NCI-H146 (cell line): ENCODE results near the gene EFCAB12.
A peak's percentile ranks its signal among the peaks of the same experiment; 100 is the strongest.

Experiments used
- DNase-seq: peaks from one replicate; lab custom pipeline; 2025; lab: John Stamatoyannopoulos, UW

The EFCAB12 gene

DNA sequence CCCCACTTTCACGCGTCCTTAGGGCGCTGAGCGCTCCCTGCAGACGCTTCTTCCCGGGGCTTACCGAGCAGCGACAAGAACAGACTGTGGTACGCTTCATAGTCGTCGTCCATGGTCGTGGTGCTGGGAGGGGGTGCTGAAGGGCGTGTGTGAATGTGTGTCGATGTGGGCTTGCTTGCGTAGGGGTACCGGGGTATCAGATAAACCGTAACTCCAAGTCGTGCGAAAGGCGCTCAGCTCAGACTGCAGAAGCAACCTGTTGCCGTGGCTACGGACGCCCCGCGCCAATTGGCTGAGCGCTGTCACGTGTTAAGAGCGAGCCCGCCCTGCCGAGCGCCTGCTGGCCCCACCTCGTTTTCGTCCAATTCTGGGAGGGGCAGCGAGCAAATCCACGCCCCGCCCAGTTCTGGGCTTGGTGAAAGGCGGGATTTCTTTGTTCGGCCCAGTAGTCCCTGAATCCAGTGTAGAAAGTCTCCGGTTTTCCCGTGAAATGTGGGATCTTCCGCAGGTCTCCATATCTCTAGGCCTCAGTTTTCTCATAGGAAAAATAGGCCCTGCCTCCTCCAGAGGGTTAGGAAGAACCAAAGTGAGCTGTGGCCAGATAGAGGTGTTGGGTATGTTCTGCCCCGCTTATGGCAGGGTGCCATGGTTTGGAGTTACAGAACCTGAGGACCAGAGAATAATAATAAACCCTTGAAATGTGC is at the start of gene EFCAB12:
Gene EFCAB12 (minus strand): TSS at position 261 of the 704 bp plus-strand sequence. CDS start 148 bp downstream, at position 113.
- DNase-seq = peak; percentile 98

DNA sequence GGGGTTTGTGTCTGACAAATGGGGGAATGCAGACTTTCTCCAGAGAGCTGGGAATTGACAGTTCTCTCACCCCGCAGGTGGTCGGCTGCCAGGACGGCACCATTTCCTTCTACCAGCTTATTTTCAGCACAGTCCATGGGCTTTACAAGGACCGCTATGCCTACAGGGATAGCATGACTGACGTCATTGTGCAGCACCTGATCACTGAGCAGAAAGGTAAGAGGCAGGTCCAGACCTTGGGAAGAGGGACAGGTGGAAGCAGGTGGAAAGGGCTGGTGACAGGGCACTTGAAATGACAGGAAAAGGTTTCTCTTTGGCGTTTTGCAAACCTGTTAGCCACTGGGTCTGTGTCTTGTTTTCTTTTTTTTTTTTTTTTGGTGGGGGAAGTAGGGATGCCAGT is 48.1 kb upstream of the EFCAB12 start:
- DNase-seq = no peak

DNA sequence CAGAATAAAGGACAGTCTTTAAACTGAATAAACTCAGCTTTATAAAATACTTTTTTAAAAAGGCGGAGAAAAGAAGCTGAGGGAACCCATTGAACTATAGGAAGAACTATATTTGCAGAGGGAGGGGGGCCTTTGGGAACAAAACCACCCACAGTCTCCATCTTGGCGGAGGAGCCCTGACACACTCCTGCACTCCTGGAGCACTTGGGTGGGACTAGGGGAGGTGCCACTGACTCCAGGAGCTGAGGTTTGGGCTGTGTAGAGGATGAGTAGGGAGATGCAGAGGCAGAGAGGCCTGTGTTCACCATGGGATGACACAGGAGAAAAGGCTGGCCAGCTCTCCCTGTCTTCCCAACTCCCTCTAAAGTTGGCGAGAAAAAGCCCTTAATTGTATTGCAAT is 47.4 kb upstream of the EFCAB12 start:
- no peak for DNase-seq

DNA sequence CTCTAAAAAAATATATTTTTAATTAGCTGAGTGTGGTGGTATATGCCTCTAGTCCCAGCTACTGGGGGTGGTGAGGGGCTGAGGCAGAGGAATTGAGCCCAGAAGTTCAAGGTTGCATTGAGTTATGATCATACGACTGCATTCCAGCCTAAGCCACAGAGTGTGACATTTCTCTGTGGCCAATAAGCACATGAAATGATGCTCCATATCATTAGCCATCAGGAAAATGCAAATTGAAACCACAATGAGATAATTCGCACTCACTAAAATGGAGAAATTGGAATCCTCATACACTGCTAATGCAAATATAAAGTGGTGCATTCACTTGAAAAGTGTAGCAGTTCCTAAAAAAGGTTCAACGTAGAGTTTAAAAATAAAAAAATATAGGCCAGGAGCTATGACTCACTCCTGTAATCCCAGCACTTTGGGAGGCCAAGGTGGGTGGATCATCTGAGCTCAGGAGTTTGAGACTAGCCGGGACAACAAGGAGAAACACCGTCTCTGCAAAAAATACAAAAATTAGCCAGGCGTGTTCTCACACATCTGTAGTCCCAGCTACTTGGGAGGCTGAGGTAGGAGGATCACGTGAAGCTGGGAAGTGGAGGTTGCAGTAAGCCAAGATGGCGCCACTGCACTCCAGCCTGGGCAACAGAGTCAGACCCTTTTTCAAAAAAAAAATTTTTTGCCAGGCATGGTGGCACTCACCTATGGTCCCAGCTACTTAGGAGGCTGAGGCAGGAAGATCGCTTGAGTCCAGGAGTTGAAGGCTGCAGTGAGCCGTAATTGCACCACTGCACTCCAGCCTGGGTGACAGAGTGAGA is 46.8 kb upstream of the EFCAB12 start:
- no peak for DNase-seq

DNA sequence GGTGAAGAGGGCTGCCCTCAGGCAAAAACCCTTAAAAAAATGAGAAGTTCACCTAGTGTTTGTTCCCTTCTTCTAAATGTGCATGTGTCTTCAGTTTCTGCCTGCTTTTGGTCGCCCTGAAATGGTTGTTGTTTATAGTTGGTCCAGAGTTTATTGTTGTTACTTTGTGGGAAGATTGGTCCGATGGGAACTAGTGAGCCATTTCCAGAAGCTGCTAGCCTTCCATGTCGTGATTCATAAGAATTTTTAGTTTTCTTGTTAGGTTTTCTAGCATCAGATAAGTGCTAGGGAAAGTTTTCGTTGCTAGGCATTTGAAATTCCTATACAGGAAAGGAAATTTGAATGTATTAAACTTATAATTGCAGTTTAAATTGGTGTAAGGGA is 45.3 kb upstream of the EFCAB12 start:
- no peak for DNase-seq

DNA sequence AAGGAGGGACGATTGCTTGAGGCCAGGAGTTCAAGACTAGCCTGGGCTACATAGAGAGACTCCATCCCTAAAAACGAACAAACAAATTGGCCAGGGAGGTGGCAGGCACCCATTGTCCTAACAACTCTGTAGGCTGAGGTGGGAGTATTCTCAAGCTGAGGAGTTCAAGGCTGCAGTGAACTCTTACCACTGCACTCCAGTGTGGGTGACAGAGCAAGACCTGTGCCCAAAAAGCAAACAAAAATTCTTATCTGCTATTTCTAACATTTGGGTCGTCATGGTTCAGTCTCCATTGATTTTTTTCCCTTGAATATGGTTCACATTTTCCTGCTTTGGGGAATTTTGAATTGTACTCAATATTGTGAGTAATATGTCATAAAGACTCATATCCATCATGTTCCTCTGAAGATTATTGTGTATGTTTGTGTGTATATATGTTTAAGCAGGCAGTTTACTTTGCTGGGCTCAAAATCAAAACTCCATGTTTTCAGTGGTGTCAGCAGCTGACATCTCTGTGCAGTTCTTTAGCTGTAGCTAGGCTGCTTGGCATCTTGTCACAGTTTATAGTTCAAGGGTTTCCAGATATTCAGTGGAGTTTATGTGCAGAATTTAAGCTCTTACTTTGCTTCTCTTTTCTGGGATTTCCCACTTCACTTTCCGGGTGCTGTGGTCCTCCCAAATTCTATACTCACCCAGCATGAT is 44.8 kb upstream of the EFCAB12 start:
- DNase-seq = no peak

DNA sequence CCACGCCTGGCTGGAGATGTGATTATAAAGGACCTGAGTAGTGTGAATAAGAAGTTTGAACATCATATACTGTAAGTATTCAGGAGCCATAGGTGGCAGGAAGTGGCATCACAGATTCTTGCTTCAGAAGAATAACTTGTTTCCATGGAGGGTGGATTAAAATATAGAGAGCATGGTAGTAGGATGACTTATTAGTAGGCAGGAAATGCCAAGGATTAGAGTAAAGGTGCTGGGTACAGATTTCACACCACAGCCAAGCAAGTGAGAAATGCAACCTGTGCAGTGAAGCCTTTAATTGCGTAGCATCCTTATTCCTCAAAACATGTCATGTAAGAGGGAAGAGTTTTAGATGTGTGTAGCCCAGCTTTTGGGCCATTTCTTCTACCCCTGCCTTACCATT is 42.4 kb upstream of the EFCAB12 start:
- DNase-seq = no peak

DNA sequence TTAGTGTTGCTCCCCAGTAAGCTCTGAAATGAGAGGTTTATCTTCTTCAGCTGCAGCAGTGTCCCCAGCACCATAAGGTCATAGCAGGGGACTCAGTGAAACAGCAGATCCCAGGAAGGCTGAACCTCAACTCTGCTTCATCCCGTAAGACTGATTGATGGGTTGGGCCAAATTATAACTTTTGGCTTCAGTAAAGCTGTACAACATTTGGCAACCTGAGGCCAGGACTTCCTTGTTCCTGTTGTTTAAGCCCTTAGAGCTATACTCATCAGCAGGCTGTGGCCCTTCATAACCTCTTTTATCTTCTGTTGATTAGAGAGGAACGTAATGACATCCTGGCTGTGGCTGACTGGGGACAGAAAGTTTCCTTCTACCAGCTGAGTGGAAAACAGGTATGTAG is 40.6 kb upstream of the EFCAB12 start:
- DNase-seq = no peak

DNA sequence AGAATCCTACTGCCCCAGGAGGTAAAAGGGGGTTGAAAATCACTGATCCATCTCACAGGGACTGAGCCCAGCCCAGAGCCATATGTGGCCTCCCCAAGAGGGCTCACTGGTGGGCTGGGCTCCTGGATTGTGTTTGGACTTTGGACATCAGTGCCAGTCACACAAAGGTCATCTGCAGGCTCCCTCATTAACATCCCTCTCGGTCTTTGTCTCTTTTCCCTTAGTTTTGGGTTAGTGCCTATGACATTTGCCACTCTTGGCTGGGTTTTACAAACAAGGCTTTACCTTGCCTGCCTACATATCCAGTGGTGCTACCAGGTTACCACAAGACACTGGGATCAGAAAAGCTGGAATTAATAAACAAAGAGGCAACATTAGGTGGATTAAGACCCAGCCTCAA is 39.5 kb upstream of the EFCAB12 start:
- no peak for DNase-seq

DNA sequence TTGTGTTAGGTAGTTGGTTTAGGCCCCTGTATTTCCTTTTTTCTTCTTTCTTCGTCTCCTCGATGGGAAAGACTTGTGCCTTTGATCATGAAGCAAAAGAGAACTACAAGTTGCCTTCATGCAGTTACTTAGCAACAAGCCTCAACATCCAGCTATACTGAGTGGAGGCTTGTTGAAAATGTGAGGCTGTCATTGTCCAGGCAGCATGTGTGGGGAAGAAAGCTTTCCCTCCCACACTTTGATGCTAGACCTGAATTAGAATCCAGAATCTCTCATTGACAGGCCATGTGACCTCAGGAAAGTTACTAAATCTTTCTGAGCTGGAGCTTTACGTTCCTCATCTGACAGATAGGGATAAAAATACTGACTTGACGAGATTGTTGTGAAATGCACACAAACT is 35.3 kb upstream of the EFCAB12 start:
- DNase-seq = no peak

DNA sequence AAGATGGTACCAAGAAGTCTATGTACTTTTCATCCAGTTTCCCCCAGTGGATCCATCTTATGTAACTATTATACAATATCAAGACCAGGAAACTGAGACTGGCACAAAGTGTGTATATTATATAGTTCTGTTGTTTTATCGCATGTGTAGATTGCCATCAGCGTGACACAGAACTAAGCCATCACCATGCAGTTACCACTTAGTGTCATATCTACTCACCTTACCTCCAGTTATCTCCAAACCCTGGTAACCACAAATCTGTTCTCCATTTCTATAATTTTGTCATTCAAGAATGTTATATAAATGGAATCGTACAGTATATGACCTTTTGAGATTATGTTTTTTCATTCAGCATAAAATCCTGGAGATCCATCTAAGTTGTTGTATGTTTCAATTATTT is 34.7 kb upstream of the EFCAB12 start:
- DNase-seq = no peak

DNA sequence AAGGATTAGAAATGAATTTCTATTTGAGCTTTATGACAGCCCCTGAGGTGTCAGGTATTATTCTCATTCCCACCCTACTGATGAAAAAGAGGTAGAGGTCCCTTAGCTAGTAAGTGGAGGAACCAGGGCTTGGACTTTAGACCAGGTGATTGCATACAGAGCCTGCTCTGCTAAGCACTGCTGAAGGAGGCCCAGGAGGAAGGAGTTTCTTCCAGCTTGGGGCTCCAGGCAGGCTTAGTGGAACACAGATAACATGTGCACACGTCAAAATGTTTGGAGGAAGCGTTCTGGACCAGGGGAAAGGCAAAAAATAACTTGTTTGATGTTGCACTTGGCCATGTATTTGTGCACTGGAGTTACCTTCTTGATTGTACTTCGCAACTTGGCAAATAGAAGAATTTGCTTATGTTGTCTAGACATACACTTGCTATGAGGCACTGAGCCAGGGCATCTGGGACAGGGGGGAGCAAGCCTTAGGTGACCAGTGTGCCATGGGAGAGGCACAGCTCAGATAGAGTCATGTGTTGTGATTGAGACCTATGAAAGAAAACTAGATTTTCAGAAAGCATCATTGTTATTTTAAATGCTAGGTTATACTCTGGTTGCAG is 34.0 kb upstream of the EFCAB12 start:
- no peak for DNase-seq

DNA sequence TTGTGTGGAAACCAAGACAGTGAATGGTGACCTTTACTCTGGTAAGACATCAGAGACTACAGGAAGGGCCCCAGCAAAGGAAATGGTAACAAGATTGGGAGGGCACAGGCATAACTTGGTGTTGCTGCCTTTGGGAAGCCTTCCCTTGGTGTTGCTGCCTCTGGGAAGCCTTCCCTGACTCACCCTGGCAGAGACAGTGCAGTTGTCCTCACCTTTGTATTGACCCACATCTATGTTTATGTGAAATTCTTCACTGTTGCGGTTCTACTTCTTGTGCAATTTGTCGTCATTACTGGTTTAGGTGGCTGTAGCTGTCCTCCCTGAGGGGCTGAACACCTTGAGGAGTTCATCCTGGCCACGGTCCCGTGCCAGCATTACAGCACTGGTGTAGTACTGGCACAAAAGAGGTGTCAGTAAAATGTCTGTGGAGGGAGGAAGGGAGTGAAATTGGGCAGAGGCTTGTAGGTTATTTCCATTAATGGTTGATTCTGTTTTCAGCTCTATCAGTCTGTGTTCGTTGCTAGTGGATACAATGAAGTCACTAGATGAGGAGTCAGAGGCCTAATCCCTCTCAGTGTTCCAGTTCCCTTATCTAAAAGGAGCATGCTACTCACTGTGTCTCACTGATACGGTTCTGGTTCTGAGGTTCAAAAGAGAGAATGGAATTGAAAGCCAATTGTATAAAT is 33.2 kb upstream of the EFCAB12 start:
- no peak for DNase-seq

DNA sequence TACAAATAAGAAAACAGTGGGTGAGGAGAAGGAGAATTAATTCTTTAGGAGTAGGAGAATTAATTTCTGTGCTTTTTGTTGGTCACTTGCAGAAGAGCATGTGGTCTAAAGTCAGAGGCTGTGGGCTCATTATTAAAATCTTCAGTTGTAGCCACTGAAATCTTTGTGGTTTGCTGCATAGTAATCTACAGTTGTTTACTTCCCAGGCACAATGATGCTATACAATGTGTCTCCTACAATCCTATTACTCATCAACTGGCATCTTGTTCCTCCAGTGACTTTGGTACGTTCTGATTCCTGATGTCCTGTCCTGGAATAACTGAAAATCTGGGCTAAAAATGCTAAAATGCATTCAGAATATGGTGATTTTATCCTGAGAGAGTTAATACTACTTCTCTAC is 32.6 kb upstream of the EFCAB12 start:
- DNase-seq = no peak

DNA sequence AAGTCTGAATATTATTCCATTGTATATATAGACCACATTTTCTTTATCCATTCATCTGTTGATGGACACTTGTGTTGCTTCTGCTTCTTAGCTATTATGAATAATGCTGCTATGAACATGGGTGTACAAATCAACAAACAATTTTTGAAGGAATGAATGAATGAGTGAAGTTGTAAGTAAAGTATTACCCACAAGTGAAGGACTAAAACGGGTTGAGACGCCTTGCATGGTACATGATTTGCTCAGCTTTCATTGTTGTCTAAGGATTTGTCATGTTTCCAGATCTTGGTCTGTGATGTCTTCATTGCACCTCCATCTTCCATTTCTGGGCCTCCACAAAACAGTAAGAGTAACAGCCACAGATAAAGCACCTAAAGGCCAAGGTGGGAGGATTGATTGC is 32.1 kb upstream of the EFCAB12 start:
- DNase-seq = no peak

DNA sequence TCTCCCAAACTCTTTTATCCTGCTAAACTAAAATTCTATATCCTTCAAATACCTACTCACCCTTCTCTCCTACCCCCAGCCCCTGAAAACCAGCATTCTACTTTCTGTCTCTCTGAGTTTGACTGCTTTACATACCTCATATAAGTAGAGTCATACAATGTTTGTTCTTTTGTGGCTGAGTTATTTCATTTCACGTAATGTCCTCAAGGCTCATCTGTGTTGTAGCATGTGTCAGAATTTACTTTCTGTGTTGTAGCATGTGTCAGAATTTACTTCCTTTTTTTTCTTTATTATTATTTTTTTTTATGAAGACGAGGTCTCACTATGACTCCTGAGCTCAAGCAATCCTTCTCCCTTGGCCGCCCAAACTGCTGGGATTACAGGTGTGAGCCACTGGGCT is 31.7 kb upstream of the EFCAB12 start:
- DNase-seq = no peak

DNA sequence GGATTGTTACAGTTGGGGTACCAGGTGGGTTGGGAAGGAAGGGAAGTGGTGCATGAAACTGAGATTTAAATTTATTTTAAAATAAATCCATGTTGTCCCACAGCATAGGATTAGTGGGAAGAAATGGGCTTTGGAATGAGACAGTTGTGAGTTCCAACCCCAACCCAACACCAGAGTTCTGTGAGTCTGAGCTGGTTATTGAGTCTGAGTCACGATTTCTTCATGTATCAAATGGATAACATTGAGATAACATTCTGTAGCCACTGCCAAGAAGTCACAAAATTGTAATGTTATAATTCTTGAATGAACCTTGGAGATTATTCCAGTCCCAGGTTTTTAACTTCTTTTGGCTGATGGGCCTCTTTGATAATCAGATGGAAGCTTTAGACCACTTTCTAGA is 25.3 kb upstream of the EFCAB12 start:
- DNase-seq = no peak

DNA sequence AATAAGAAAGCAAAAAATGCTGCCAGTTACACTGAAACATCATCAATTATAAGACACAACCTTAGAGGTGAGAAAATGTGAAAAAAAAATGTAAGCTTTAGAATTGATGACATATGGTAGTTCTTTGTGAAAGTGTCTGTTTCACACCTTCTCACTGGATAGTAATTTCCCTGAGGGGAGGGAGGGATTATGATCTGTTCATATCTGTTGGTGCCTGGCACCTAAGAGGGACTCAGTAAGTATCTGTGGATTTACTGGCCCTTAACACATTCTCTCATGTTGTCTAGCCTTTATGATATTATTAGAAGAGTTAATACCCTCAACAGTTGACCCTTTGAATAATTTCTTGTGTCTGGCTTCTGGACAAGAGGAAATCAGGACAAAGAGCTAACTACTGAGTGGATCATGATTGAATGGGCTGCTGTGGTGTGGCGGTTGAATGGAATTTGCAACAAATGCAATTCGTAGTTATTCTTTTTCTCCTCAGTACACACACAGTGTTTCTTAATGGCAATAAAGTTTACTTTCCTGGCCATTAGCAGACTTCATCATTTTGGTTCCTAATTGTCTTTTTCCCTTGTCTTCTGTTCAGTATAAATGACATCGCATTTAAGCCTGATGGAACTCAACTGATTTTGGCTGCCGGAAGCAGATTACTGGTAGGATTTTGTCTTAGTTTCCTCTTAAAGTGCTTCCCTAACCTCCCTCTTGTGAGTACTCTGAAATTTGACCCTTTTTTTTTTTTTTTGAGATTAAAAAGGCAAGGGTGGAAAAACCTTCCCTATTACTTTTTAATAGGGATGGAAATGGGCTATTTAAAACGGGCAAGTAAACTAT is 21.1 kb upstream of the EFCAB12 start:
- DNase-seq = no peak

DNA sequence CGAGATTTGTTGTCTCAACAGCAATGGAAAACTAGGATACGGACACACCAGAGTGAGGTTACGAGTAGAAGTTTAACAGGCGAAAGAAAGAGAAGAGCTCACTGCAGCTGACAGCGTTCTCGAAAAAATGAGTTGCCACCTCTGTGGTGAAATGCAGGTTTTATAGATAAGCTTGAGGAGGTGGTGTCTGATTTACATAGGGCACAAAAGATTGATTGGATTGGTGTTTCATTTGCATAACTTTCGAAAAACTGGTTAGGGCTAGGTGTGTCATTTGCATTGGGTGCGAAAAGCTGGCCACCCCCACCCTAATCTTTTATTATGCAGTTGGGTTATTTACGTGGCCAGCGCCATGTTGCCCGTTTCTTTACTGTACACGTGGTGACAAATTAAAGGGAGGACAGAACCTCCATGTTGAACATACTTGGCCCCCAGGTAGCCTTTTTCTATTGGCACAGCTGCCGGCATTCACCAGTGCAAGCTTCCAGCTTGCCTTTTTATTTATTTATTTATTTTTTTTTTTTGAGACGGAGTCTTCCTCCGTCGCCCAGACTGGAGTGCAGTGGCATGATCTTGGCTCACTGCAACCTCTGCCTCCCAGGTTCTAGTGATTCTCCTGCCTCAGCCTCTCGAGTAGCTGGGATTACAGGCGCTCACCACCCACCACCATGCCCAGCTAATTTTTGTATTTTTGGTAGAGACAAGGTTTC is 19.9 kb upstream of the EFCAB12 start:
- no peak for DNase-seq

DNA sequence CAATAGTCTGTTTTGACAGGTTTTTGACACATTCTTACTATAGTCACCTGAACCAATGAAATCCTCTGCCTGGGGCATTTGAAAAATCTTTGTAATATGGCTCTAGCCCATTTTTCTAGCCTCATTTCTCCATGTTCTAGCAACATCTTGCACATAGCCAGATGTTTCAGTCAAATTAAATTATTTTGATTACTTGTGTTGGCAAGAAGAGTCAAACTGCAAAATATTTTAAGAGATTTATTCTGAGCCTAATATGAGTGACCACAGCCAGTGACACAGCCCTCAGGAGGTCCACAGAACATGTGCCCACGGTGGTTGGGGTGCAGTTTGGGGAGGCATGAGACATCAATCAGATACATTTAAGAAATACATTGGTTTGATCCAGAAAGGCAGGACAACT is 18.5 kb upstream of the EFCAB12 start:
- DNase-seq = no peak
